Esophagus squamous epithelium (tissue), 4 donors: ENCODE data around the gene ITGB7.

ENCODE experiments used
- CTCF ChIP-seq, 6 experiments: fragments of 450-650 bp in 4 of 6; fragments of 200-600 bp in 2 of 6; sonication (generic) in 2 of 6; IDR thresholded peaks; one replicate each; pipeline ENCODE4 v1.5.1; 2016 to 2019; ENCODE audit warnings: antibody characterized with exemption in 6 of 6, mild to moderate bottlenecking in 4 of 6, moderate library complexity in 4 of 6
- POLR2A ChIP-seq, 4 donors: fragments of 450-650 bp; IDR thresholded peaks; one replicate each; pipeline ENCODE4 v1.6.1; 2017; ENCODE audit warnings: antibody characterized with exemption in 4 of 4, mild to moderate bottlenecking in 4 of 4, moderate library complexity in 3 of 4

- TF ChIP-seq POLR2A (IDR thresholded peaks at IDR 0.05): no peak
- no peak for TF ChIP-seq CTCF (IDR thresholded peaks at IDR 0.05)
Observed at GRCh38 chr12:53222170-53222721, 15.2 kb upstream of the ITGB7 start.
